A549 (cell line): ENCODE measurements around the gene HS3ST4. TPM values are rescaled to one million over a fixed set of nuclear protein-coding genes. Genes with fewer than 3 reads are reported as not detected.

Experiments
- ATAC-seq, 2 experiments: fragments of 200-7000 bp in 1 of 2; fragments of >200 bp in 1 of 2; cut with Nextera tagmentation in 1 of 2; cut with Tn5 transposase in 1 of 2; 3 replicates each; pipeline versions ENCODE4 v1.8.0 to v1.9.1; 2018 to 2020; ENCODE audit warnings: mild to moderate bottlenecking in 1 of 2, moderate library complexity in 1 of 2
- CTCF ChIA-PET: fragments of 300-600 bp; sonication (Branson Sonifier 250); formaldehyde crosslinking; extraction: SDS; loops from one replicate; lab custom pipeline; 2021; ENCODE audit warnings: antibody characterized with exemption, inconsistent platforms; lab: Yijun Ruan, JAX
- POLR2A ChIA-PET: fragments of 350-600 bp; formaldehyde crosslinking; extraction: SDS; loops from one replicate; lab custom pipeline; 2021; ENCODE audit warnings: antibody characterized with exemption, inconsistent platforms; lab: Yijun Ruan, JAX
- DNase-seq, 2 experiments: peaks; one replicate each; pipeline versions ENCODE4 v3.0.0 to v3.0.0-alpha.2; 2011 to 2016; ENCODE audit warnings: low read depth in 1 of 2, low spot score in 1 of 2
- FAIRE-seq: peaks from 2 replicates; lab custom pipeline; 2011; peaks lifted over from hg19 to GRCh38; lab: Jason Lieb, UNC
- H3K27ac ChIP-seq, 2 experiments: fragments of >200 bp; sonication (Bioruptor Twin); formaldehyde crosslinking; 3 replicates each; pipeline ENCODE4 v1.5.1; 2016 to 2017
- H3K4me1 ChIP-seq: fragments of >200 bp; sonication (Bioruptor Twin); formaldehyde crosslinking; 3 replicates; pipeline ENCODE4 v1.6.1; 2016
- H3K4me2 ChIP-seq: fragments of >200 bp; sonication (Bioruptor Twin); formaldehyde crosslinking; 3 replicates; pipeline ENCODE4 v1.6.1; 2016
- H3K4me3 ChIP-seq: fragments of >200 bp; sonication (Bioruptor Twin); formaldehyde crosslinking; 3 replicates; pipeline ENCODE4 v1.5.1; 2016
- H3K9me3 ChIP-seq: fragments of >200 bp; sonication (Bioruptor Twin); formaldehyde crosslinking; 3 replicates; pipeline ENCODE4 v1.6.1; 2016
- BHLHE40 ChIP-seq: IDR thresholded peaks from 2 replicates; pipeline ENCODE4 v1.6.1; 2012; ENCODE audit warnings: low read depth, low read length, inconsistent platforms
- CBX8 ChIP-seq: fragments of 200-600 bp; sonication (generic); IDR thresholded peaks from 2 replicates; pipeline ENCODE4 v1.6.1; 2016
- CEBPB ChIP-seq, 2 experiments: fragments of >200 bp in 1 of 2; sonication (Bioruptor Twin) in 1 of 2; formaldehyde crosslinking in 1 of 2; IDR thresholded peaks; 2 replicates each; pipeline ENCODE4 v1.6.1; 2012 to 2016
- EHF ChIP-seq: fragments of 250-450 bp; sonication (Bioruptor Pico); IDR thresholded peaks from 2 replicates; pipeline ENCODE4 v1.5.0; 2020; ENCODE audit warnings: mild to moderate bottlenecking
- EP300 ChIP-seq, 2 experiments: fragments of >200 bp; sonication (Bioruptor Twin); formaldehyde crosslinking; IDR thresholded peaks; 2 replicates in 1 of 2; 3 replicates in 1 of 2; pipeline ENCODE4 v1.6.1; 2016 to 2017
- HDAC2 ChIP-seq: fragments of 200-600 bp; sonication (generic); IDR thresholded peaks from 2 replicates; pipeline ENCODE4 v1.6.1; 2016
- HEYL ChIP-seq: fragments of 250-450 bp; sonication (Bioruptor Pico); IDR thresholded peaks from 2 replicates; pipeline ENCODE4 v1.8.0; 2021; ENCODE audit warnings: mild to moderate bottlenecking, moderate library complexity
- HOXA7 ChIP-seq: fragments of 250-450 bp; sonication (Bioruptor Pico); IDR thresholded peaks from 2 replicates; pipeline ENCODE4 v1.5.0; 2020; ENCODE audit warnings: mild to moderate bottlenecking, moderate library complexity
- HOXB5 ChIP-seq: fragments of 250-450 bp; sonication (Bioruptor Pico); IDR thresholded peaks from 2 replicates; pipeline ENCODE4 v1.5.0; 2020; ENCODE audit warnings: mild to moderate bottlenecking, moderate library complexity
- JUN ChIP-seq, 2 experiments: fragments of >200 bp; sonication (Bioruptor Twin); formaldehyde crosslinking; IDR thresholded peaks; 2 replicates in 1 of 2; 3 replicates in 1 of 2; pipeline ENCODE4 v1.6.1; 2016 to 2017
- JUNB ChIP-seq: fragments of >200 bp; sonication (Bioruptor Twin); formaldehyde crosslinking; IDR thresholded peaks from 2 replicates; pipeline ENCODE4 v1.6.1; 2016
- KDM1A ChIP-seq: fragments of 200-600 bp; sonication (generic); IDR thresholded peaks from 2 replicates; pipeline ENCODE4 v1.6.1; 2016; ENCODE audit warnings: low read depth, mild to moderate bottlenecking
- MAFK ChIP-seq: fragments of 450-650 bp; IDR thresholded peaks from 2 replicates; pipeline ENCODE4 v1.6.1; 2014; ENCODE audit not compliant: partially characterized antibody
- NFE2L2 ChIP-seq: fragments of 150-350 bp; conservative IDR thresholded peaks from 2 replicates; pipeline ENCODE4 v1.6.1; 2014; ENCODE audit warnings: low read length
- NPAS2 ChIP-seq: fragments of 250-450 bp; sonication (Bioruptor Pico); IDR thresholded peaks from 2 replicates; pipeline ENCODE4 v1.8.0; 2022; ENCODE audit warnings: mild to moderate bottlenecking, moderate library complexity, borderline replicate concordance
- PHF8 ChIP-seq: fragments of 200-600 bp; sonication (generic); IDR thresholded peaks from 2 replicates; pipeline ENCODE4 v1.6.1; 2016; ENCODE audit warnings: low read depth, mild to moderate bottlenecking, antibody characterized with exemption, moderate library complexity, borderline replicate concordance
- POLR2A ChIP-seq: IDR thresholded peaks from 2 replicates; pipeline ENCODE4 v1.6.1; 2012; ENCODE audit warnings: mild to moderate bottlenecking, low read length
- RARB ChIP-seq: fragments of 250-450 bp; sonication (Bioruptor Pico); IDR thresholded peaks from 2 replicates; pipeline ENCODE4 v1.8.0; 2021; ENCODE audit warnings: mild to moderate bottlenecking, moderate library complexity
- RNF2 ChIP-seq: fragments of 200-600 bp; sonication (generic); IDR thresholded peaks from 2 replicates; pipeline ENCODE4 v1.6.1; 2016; ENCODE audit warnings: low read depth, mild to moderate bottlenecking, antibody characterized with exemption, moderate library complexity, borderline replicate concordance
- SMC3 ChIP-seq: fragments of >200 bp; sonication (Bioruptor Twin); formaldehyde crosslinking; IDR thresholded peaks from 3 replicates; pipeline ENCODE4 v1.6.1; 2018; ENCODE audit warnings: inconsistent platforms
- ZFP36 ChIP-seq: fragments of 450-650 bp; IDR thresholded peaks from 2 replicates; pipeline ENCODE4 v1.6.1; 2014; ENCODE audit warnings: borderline replicate concordance; ENCODE audit not compliant: partially characterized antibody
- ZNF302 ChIP-seq: fragments of 250-450 bp; sonication (Bioruptor Pico); IDR thresholded peaks from 2 replicates; pipeline ENCODE4 v1.9.0; 2021; ENCODE audit warnings: inconsistent platforms, mild to moderate bottlenecking, moderate library complexity
- ZSCAN20 ChIP-seq: fragments of 250-450 bp; sonication (Bioruptor Pico); IDR thresholded peaks from 2 replicates; pipeline ENCODE4 v1.8.0; 2022; ENCODE audit warnings: mild to moderate bottlenecking, moderate library complexity
- WGBS: methylation state at CpG from one replicate; pipeline ENCODE4 v1.1.6; 2017; ENCODE audit errors: missing lambda C conversion rate; 5-methylcytosine and 5-hydroxymethylcytosine counted together
- polyA plus RNA-seq, 4 experiments: library from polyadenylated mRNA; depleted of rRNA in 3 of 4; stranded (reverse); fragments of >200 nt; fragmentation: RNase III in 1 of 4; extraction: RNeasy Plus Mini Kit Qiagen cat#74134 plus additional on column Dnase treatment in 1 of 4; gene quantifications; 2 replicates in 3 of 4; 3 replicates in 1 of 4; pipeline ENCODE4 v1.2.3, GENCODE V29; 2011 to 2017
- TF ChIP-seq, protein P1 (sequence below): IDR thresholded peaks from 2 replicates; pipeline ENCODE4 v1.6.1; 2012; ENCODE audit warnings: low read depth, borderline replicate concordance
- TF ChIP-seq, protein P2 (sequence below): fragments of 150-350 bp; IDR thresholded peaks from 2 replicates; pipeline ENCODE4 v1.6.1; 2014; ENCODE audit warnings: low read depth, mild to moderate bottlenecking, low read length
- TF ChIP-seq, protein P3 (sequence below): fragments of >200 bp; sonication (Bioruptor Twin); formaldehyde crosslinking; IDR thresholded peaks from 3 replicates; pipeline ENCODE4 v1.6.1; 2016
- TF ChIP-seq, protein P4 (sequence below): fragments of 250-450 bp; sonication (Bioruptor Pico); IDR thresholded peaks from 2 replicates; pipeline ENCODE4 v1.5.0; 2020; ENCODE audit warnings: low read depth, mild to moderate bottlenecking, moderate library complexity
- TF ChIP-seq, protein P5 (sequence below): IDR thresholded peaks from 2 replicates; pipeline ENCODE4 v1.6.1; 2012
- TF ChIP-seq, protein P6 (sequence below): fragments of >200 bp; sonication (Bioruptor Twin); formaldehyde crosslinking; IDR thresholded peaks from 3 replicates; pipeline ENCODE4 v1.5.1; 2016
- TF ChIP-seq, protein P7 (sequence below): IDR thresholded peaks from 2 replicates; pipeline ENCODE4 v1.6.1; 2012

The HS3ST4 gene
- polyA plus RNA-seq, 2 of the 4 experiments (the other 2 are of a cell fraction), result not detected

DNA sequence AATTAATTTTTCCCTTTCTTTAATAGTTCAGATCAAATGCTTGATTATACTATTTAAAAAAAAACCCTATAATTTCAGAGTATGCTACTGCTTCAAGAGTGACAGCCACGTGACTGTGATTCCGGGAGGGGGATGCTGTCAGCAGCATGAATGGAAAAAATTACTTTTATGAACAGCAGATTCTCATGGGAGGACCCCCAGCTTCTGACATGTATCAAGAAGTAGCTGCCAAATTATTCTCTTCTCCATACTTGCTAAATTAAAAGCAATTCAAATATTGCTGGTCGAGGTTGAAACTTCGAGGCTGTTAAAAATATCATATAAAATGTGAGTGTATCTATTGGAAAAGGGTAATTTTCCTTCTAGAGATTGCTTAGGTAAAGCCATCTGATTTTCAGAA is 95.0 kb downstream of the HS3ST4 start:
- ATAC-seq (no peak), DNase-seq (no peak), FAIRE-seq (no peak)
- CTCF ChIA-PET, result no interaction called here
- TF ChIP-seq EHF (no peak), BHLHE40 (no peak), CEBPB (IDR thresholded peaks at IDR 0.05) (no peak), RNF2 (no peak), MAFK (no peak), NPAS2 (CRISPR knock-in tag) (no peak), CBX8 (no peak), HEYL (CRISPR knock-in tag) (no peak), HDAC2 (no peak), NFE2L2 (no peak), JUN (IDR thresholded peaks at IDR 0.05) (no peak), PHF8 (no peak), RARB (CRISPR knock-in tag) (no peak), KDM1A (no peak)
- TF ChIP-seq, protein P1, sequence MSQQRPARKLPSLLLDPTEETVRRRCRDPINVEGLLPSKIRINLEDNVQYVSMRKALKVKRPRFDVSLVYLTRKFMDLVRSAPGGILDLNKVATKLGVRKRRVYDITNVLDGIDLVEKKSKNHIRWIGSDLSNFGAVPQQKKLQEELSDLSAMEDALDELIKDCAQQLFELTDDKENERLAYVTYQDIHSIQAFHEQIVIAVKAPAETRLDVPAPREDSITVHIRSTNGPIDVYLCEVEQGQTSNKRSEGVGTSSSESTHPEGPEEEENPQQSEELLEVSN, result no peak
- TF ChIP-seq, protein P2, sequence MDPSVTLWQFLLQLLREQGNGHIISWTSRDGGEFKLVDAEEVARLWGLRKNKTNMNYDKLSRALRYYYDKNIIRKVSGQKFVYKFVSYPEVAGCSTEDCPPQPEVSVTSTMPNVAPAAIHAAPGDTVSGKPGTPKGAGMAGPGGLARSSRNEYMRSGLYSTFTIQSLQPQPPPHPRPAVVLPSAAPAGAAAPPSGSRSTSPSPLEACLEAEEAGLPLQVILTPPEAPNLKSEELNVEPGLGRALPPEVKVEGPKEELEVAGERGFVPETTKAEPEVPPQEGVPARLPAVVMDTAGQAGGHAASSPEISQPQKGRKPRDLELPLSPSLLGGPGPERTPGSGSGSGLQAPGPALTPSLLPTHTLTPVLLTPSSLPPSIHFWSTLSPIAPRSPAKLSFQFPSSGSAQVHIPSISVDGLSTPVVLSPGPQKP, result no peak
- H3K4me1 ChIP-seq, result no peaks in the 10 kb centered on the region
- POLR2A ChIA-PET, result no interaction called here
- H3K4me2 ChIP-seq, result no peak overlapping the region
- WGBS, result 3% methylated on average over 4 of the region's 4 CpGs
- H3K27ac ChIP-seq, result no peak overlapping the region
- H3K9me3 ChIP-seq, result no peaks in the 10 kb centered on the region
- no peak overlapping the region for H3K4me3 ChIP-seq

DNA sequence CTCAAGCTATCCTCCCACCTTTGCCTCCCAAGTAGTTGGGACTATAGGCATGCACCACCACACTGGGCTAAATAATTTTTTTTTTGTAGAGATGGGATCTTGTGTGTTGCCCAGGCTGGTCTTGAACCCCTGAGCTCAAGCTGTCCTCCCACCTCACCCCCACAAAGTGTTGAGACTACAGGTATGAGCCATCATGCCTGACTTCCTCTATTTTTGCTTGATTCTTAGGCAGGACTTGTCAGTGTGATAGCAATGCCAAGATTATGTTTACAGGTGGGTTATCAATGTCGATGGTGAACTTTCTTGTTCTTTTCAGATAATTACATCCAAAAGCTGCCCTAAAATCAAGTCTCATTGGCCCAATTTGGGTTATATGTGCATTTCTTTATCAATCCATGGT is 96.9 kb downstream of the HS3ST4 start:
- ATAC-seq (no peak), FAIRE-seq (no peak), DNase-seq (no peak)
- ChIA-PET POLR2A (no interaction called here), CTCF (no interaction called here)
- Histone ChIP-seq H3K4me3 (no peak overlapping the region), H3K27ac (no peak overlapping the region), H3K9me3 (no peaks in the 10 kb centered on the region), H3K4me1 (no peaks in the 10 kb centered on the region), H3K4me2 (no peak overlapping the region)
- TF ChIP-seq JUNB, result no peak
- no peak for TF ChIP-seq EP300 (IDR thresholded peaks at IDR 0.05)
- no peak for TF ChIP-seq SMC3
- TF ChIP-seq, protein P3, sequence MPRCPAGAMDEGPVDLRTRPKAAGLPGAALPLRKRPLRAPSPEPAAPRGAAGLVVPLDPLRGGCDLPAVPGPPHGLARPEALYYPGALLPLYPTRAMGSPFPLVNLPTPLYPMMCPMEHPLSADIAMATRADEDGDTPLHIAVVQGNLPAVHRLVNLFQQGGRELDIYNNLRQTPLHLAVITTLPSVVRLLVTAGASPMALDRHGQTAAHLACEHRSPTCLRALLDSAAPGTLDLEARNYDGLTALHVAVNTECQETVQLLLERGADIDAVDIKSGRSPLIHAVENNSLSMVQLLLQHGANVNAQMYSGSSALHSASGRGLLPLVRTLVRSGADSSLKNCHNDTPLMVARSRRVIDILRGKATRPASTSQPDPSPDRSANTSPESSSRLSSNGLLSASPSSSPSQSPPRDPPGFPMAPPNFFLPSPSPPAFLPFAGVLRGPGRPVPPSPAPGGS, result no peak
- TF ChIP-seq ZNF302 (CRISPR knock-in tag), result no peak
- no peak for TF ChIP-seq HOXB5 (CRISPR knock-in tag)
- TF ChIP-seq ZSCAN20 (CRISPR knock-in tag), result no peak
- TF ChIP-seq, protein P4, sequence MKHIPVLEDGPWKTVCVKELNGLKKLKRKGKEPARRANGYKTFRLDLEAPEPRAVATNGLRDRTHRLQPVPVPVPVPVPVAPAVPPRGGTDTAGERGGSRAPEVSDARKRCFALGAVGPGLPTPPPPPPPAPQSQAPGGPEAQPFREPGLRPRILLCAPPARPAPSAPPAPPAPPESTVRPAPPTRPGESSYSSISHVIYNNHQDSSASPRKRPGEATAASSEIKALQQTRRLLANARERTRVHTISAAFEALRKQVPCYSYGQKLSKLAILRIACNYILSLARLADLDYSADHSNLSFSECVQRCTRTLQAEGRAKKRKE, result no peak
- TF ChIP-seq POLR2A, result no peak
- TF ChIP-seq, protein P5, sequence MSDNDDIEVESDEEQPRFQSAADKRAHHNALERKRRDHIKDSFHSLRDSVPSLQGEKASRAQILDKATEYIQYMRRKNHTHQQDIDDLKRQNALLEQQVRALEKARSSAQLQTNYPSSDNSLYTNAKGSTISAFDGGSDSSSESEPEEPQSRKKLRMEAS, result no peak
- no peak for TF ChIP-seq PHF8
- no peak for TF ChIP-seq ZFP36
- TF ChIP-seq, protein P6, sequence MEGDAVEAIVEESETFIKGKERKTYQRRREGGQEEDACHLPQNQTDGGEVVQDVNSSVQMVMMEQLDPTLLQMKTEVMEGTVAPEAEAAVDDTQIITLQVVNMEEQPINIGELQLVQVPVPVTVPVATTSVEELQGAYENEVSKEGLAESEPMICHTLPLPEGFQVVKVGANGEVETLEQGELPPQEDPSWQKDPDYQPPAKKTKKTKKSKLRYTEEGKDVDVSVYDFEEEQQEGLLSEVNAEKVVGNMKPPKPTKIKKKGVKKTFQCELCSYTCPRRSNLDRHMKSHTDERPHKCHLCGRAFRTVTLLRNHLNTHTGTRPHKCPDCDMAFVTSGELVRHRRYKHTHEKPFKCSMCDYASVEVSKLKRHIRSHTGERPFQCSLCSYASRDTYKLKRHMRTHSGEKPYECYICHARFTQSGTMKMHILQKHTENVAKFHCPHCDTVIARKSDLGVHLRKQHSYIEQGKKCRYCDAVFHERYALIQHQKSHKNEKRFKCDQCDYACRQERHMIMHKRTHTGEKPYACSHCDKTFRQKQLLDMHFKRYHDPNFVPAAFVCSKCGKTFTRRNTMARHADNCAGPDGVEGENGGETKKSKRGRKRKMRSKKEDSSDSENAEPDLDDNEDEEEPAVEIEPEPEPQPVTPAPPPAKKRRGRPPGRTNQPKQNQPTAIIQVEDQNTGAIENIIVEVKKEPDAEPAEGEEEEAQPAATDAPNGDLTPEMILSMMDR, result no peak
- no peak for TF ChIP-seq KDM1A
- no peak for TF ChIP-seq HOXA7
- TF ChIP-seq, protein P7, sequence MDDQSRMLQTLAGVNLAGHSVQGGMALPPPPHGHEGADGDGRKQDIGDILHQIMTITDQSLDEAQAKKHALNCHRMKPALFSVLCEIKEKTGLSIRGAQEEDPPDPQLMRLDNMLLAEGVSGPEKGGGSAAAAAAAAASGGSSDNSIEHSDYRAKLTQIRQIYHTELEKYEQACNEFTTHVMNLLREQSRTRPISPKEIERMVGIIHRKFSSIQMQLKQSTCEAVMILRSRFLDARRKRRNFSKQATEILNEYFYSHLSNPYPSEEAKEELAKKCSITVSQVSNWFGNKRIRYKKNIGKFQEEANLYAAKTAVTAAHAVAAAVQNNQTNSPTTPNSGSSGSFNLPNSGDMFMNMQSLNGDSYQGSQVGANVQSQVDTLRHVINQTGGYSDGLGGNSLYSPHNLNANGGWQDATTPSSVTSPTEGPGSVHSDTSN, result no peak
- 0% methylated on average over 1 of the region's 1 CpG for WGBS
